Measurements from ENCODE around the gene CHD2.
"Not testable (repeated sequence)": the region's sequence is repeated elsewhere in the genome, so short reads cannot be mapped to it uniquely, and the experiment has no call there.

CHD2 gene

DNA sequence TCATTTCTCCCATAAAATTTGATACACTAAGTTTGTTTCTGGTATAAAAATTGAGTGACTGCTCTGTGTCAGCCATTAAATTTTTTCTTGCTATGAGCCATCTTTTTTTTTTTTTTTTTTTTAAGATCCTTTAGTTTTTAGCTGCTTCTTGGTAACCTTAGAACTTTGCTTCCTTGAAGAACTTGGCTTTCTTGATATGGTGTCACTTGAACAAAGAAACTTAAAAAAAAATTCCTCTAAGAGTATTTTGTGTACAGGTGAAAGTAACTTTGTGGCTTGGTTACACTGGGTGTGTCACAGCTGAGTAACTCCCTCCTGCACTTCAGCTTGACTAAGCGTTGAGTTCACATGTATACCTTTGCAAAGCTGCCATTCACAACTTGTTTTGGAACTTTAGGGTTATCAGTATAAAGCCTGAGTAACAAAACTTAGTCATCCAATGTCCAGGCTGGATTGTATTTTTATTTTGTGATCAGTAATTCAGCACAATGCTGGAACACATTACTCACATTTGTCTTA, 6.5 kb downstream of the CHD2 start:
- DNase-seq, result no peak

DNA sequence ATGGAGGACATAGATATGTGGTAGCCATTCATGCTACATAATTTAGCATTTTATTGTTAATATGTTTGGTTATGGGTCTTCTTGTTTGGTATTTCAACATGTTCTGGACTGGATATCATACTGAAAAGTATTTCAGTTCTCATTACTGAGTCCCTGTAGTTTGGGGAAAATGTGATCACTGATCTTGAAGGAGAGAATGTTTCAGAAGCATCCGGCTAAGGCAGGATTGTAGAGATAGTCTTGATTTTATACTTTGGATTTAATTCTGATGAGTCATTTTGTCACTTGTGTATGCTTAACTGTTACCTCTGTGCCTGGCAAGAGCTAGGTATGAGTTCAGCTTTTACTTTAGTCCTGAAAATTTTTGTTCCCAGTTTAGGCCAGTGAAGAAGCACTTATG, 7.1 kb downstream of the CHD2 start:
- no peak for DNase-seq

DNA sequence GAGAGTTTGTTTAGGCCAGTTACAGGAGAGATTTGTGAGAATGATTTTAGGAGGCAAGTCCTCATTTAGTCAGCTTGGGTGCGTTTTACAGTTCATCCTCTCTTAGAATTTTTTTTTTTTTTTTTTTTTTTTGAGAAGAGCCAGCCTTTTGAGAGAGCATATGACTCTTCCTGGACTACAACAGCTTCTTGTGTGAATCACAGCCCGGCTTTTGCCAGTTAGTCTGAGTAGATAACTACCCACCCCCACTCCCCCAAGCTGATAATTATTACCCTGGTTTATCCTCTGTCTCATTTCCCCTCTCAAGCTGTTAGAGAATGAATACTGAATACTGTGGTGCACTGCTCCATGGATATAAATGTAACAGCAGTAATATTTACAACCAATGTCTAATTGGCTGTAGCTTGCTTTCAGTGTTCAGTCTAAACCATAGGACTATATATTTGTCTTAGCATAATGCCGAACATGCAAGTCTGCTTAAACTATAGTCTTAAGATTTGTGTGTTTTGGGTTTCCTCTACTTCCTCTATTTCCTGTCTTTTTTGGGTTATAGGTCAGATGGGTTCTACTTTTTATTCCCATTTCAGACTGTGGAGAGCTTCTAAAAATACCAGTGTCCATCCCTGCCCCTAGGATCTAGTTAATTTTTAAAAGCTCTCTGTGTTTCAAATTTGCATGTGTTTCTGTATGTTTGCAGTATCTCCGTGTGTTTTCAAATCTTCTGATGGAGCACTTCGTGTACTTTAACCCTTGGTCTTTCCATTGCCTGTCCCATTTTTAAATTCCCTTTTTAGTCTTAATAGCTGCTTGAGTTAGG, 8.0 kb downstream of the CHD2 start:
- no peak for DNase-seq

DNA sequence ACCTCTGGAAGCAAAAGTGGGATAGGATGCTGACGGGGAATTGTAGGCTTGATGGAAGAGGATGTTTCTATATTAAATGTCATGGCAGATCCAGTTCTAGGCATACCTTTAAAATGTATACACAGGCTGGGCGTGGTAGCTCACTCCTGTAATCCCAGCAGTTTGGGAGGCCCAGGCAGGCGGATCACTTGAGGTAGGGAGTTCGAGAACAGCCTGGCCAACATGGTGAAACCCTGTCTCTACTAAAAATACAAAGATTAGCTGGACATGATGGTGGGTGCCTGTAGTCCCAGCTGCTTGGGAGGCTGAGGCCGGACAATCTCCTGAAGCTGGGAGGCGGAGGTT, 8.6 kb downstream of the CHD2 start:
- no peak for DNase-seq

DNA sequence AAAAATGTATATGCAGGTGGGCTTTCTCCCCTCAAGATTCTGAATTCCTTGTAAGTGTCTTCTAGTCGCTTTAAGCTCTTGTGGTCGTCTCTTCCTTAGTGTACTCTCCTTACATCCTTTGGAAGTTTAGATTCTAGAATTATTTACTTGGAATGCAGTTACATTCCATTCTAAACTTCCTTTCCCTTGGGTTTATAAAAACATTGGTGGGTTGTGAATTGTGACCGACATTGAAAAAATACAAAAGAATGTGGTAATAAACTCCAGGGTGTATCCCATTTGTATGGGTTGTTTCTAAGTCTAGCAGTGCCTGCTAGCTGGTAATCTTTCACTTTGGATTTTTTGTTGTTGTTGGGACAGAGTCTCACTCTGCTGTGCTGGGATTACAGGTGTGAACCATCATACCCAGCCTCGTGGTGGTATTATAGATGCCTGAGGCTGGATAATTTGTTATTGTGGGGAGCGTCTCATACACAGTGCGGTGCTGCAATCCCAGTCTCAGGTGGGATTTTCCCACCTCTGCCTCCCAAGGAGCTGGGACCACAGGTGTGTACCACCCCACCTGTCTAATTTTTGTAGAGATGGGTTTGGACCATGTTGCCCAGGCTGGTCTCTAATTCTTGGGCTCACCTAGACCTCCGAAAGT, 9.1 kb downstream of the CHD2 start:
- DNase-seq, result no peak

DNA sequence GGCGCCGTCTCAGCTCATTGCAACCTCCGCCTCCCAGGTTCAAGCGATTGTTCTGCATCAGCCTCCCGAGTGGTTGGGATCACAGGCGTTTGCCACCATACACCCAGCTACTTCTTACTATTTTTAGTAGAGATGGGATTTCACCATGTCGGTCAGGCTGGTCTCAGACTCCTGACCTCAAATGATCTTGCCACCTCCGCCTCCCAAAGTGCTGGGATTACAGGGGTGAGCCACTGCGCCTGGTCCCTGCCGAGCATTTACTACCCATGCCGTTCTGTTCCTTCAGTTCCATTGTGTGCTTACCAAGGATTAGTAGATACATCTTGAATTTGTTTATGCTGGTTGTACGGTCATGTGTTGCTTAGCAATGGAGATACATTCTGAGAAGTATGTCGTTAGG, 10.3 kb downstream of the CHD2 start:
- DNase-seq, result no peak

DNA sequence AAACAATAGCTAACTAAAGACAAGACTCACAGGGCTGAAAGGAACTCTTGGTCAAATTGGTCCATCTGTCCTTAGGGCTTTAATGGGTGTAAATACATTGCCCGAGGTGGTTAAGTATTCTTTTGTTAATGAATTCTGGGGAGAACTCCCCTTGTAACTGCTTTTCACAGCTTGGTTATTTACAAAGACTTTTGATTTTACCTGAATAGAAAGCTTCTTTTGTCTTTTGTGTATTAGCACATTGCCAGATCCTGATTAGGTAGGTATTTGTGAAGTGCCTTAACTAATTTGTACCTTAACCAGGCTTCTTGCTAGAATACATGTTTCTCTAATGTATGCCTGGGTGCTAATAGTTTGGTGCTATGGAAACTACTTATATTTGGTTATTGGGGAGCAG, 14.0 kb downstream of the CHD2 start:
- DNase-seq, result no peak

DNA sequence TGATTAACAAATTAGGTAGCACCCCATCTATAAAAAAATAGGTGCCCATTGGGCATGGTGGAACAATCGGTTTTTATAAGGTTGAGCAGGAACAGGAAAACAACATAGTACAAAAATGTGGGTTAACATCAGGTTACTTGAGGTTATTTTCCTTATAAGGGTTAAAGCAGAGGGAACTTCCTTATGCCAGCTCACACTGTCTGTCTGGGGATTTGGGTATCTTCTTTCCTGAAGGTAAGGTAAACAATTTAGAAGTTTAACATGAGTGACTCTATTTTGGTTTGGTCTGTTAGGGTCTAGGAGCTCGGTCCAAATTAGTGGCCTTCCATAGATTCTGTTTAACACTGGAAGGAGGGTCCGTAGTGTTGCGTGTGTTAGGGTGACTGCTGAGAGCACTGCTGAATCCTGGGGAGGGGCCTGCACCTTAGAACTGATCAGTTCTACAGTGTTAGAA, 14.7 kb downstream of the CHD2 start:
- no peak for DNase-seq

DNA sequence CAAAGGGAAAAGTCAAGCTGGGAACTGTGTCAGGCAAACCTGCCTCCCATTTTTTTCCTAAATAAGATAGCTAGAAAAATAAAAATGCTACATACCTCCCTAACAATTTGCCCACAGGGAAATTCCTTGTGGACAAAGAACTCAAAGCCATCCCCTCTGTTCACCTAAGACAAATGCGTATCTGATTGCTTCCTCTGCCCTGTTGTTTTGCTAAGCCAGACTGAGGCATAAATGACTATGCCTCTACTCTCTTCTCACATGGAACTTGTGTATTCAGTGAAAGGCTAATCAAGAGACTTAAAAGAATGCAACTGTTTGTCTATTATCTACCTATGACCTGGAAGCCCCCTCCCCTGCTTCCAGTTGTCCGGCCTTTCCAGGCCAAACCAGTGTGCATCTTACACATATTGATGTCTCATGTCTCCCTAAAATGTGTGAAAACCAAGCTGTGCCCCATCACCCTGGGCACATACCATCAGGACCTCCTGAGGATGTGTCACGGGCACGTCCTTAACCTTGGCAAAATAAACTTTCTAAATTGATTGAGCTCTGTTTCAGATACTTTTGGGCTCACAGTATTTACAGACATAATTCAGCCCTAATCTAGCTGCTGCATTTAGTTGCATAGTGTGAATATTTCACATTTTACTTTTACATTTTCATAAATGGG, 15.8 kb downstream of the CHD2 start:
- DNase-seq, result no peak

DNA sequence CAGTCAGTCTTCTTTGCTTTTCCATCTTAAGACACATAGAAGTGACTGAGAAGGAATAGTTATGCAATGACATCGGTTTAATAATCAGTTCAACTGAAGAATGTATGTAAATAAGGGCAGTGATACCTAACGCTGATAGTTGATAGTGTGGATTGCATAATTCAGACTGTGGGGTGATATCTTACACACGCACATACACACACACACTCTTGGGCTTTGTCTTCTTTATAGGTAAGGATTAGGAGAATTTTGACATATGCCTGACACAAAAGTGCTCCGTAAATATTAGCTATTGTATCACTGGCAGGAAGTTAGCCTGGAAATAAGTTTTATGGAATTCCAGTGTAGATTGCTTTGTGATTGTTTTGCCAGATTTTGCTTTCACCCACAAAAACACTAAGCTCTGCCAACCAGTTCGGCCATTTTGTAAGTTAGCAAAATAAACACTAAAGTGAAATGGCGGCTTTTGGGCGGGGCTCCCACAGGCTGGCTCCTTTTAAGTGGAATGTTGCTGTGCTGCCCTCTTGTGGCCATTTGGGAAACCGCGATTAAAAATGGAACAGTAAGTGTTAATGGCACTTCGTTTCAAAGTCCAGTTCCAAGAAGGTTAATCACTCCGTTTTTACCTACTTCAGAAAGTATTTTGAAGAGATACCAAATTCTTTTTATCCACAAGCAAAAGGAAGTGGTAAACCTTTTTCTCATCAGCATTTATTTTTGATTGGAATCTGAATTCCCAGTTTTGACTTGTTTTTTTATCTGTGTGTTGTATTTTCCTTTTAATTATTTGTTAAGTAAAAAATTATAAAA, 17.7 kb downstream of the CHD2 start:
- DNase-seq, result peak; percentile 79

DNA sequence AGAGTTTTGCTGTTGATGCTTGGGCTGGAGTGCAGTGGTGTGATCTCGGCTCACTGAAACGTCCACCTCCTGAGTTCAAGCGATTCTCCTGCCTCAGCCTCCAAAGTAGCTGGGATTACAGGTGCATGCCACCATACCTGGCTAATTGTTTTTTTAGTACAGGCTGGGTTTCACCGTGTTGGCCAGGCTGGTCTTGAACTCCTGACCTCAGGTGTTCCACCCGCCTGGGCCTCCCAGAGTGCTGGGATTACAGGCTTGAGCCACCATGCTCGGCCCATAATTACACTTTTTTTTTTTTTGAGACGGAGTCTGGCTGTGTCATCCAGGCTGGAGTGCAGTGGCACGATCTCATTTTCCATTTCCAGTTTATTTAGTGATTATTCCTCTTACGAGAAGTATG, 18.8 kb downstream of the CHD2 start:
- DNase-seq, result not testable (repeated sequence)

DNA sequence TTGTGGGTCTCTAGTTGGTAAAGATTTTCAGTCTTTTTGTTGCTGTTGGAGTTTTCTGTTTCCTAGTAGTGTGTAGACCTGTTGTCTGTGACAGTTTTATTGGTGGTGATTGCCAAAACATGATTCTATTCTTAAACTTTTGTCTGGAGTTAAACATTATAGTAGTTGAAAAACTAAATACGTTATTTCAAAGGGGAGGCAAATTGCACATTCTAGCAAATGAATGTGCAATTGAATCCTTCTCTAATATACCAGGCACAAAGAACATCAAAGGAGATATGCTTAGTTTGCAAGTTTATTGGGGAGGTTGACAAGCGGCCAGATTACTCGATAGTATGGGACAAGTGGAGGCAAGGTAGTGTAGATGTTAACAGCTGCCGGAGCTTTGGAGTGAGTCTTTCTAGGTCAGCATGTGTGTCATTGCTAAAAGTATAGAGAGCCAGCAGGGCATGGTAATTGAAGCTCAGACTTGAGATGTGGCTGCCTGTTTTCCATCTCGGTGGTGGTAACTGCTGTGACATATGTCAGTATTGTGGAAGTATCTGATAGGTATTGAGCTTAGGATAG, 20.6 kb downstream of the CHD2 start:
- DNase-seq, result no peak

DNA sequence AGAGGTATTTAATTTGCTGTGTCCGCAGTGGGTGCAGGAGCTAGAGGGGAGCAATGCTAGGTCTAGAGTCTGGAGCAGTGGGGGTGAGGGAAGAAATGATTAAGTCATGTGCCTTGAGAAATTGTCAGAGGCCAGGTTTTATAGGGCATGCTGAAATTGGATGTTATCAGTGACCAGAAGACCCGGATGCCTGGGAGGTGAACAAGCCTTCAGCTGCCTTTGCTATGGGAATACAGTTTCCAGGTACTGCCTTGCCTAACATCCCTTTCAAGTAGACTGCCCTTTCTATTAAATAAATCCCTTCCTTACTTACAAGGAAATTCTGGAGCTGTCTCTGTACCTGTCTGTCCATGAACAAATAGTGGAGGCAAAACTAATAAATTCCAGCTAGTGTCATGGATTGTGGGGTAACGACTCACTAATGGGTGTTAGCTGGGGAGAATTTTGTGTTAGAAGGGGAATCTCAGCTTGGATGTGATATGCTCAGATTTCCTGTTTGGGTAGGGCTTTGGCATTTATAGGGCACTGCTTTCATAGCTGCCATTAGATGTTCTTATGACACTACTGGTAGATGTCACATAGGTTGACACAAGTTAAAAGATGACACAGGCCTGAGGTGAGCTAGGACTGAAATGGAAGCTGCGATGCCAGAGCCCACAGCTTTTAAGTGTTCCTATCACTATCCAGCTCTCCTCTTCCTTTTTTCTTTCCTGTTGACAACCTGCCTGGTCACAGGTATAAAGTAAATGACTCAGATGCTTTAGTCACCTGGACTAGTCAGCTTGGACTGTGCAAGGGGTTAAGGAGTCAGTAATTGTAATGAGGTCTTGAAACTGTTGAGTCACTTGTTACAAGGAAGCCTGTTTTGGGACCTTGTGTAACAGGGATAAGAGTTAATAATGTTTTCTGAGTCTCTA, 21.3 kb downstream of the CHD2 start:
- no peak for DNase-seq

DNA sequence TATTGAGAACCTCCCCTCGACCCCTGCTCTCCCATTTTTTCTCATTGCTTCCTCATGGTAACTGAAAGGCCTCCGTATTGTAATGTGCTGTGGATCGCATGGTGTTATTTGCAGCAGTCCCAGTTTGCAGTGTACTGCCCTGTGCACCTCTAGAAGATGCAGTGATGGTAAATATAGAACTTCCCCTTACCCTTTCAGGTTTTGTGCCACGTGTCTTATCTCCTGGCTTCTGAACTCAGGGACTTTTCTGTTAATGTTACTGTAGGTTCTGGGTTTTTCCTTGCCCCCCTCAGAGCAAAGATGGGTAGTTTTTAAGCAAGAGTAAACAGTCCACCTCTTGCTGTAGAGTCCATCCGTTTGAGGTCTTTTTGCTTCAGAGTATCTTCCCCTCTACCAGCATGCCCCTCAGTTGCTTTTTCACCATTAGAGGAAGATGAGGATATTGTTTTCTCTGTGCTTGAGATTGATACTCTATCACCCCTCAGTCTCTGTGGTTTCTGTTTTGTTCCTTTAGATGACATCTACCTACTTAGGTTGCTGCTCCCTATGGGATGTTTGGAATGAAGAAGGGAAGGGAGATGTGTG, 22.4 kb downstream of the CHD2 start:
- no peak for DNase-seq

DNA sequence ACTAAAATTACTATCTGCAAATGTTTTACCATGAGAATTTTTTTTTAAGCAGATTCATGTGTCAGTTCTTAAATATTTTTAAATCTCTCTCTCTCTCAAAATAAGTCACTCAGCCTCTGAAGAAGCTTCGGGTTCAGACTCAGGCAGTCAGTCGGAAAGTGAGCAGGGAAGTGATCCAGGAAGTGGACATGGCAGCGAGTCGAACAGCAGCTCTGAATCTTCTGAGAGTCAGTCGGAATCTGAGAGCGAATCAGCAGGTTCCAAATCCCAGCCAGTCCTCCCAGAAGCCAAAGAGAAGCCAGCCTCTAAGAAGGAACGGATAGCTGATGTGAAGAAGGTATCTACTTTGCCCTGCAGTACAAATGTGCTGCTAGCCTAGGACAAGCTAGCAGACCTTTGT, 24.1 kb downstream of the CHD2 start:
- no peak for DNase-seq

DNA sequence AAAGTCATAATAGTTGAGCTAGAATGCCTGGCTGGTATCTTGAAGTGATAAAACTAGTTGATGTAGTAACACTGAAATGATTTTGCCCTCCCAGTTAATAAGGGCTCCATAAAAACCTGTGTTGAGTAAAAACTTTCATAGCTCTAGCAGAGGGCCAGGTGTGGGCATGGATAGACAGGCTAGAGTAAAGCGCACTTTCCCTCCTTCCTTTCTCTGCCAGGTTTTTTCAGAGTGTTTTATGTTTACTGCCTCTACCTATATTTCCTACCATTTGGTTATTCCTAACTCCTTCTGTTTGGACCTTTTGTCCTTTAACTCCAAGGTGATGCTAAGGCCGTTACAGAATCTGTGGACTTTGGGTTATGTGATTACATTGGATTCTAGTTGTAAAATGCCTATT, 25.3 kb downstream of the CHD2 start:
- DNase-seq, result no peak

DNA sequence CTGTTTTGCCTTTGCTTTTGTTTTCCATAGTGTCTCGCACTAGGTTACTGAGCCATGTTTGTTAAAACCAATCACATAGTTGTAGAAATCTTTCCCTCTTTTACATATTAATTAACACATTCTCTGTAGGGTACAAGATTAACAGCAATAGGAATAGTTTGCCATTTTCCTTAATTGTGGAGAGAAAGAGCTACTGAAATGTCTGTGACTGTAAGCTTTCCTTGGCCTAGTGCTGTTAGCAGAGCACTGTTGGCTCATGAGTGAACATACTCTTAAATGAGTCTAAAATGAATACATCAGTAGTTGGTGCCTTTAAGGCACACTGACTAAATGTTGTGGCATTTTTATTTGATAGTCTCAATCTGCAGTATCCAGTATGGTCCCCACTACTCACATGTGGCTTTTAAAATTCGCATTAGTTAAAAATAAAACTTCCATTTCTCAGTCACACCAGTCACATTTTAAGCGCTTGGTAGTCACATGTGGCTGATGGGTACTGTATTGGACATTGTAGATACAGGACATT, 28.2 kb downstream of the CHD2 start:
- DNase-seq, result no peak

DNA sequence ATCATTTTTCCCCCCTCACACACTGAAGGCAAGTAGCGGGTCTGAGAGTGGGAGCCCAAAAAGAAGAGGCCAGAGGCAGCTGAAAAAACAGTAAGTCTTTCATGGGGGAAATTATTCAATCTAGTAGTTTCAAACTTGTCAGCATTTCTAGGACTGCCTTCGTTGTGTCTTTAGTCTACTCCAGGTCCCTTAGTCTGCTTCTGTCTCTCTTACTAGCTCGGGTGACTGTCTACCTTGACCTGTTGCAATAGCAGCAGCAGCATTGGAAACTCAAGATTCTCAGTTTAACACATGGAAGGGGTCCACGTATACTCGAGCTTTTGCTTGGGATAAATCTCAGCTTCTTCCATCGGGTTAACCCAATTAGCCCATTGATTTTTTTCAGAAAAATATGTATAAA, 28.9 kb downstream of the CHD2 start:
- DNase-seq, result no peak

DNA sequence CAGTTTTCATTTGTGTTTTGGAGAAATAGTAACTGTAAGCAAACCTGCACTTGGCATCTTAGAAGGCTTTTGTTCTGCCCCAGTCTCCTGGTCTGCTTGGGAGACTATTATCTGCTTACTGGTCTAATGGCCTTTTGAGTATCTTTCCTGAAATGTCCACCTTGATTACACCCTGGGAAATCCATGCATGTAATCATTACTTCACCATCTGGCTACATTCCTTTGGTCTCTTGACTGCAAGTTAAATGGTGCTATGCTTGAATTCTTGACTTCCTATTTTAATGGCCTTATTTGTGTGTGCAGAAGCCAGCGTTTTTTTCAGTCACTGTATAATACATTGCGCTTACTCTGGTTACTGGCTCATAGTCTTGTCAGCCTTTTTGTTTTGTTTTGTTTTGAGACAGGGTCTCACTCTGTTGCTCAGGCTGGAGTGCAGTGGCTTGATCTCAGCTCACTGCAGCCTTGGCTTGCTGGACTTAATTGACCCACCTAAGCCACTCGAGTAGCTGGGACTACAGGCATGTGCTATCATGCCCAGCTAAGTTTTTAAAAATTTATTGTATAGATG, 30.0 kb downstream of the CHD2 start:
- no peak for DNase-seq

DNA sequence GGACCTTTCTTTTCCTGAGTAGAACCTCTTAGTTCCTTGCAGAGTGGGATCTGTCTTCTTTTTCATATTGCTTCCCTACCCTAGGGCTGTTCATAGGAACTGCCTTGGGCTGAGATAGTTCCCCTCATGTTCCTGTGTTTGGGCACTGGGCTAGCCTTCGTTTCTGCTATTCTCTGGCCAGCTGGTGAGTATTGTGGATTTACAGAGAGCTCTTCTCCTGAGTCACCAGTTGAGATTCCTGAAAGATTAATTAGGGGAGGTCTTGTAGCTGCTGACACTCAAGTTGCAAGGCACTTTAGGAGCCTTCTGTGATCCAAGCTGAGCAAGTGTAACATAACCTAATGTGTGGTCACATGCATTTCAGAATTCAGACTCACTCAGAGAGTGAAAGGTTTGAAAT, 30.7 kb downstream of the CHD2 start:
- DNase-seq, result no peak

Data from NCI-H1092 (cell line).